ENCODE measurements around the gene EMP3.
A peak's percentile ranks its signal among the peaks of the same experiment; 100 is the strongest.
"Not testable (repeated sequence)": the region's sequence is repeated elsewhere in the genome, so short reads cannot be mapped to it uniquely, and the experiment has no call there.

EMP3 gene

DNA sequence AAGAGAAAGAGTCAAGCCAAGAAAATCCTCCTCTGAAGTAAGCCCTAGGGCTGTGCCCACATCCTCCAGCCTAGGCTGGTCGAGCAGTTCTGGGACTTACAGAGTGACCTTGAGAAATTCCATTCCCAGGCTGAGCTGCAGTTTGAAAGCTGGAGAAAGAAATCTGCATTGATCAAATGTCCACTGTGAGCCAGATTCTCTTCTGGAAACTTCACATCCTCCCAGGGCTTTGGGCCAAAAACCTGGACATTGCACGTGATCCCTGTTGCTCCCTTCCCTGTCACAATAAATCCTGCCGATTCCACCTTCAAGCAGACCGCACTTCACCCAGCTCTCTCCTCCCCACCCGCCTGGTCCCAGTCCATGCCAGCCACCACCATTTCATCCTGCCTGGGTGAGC is 22.7 kb downstream of the EMP3 start:
- DNase-seq, result no peak

DNA sequence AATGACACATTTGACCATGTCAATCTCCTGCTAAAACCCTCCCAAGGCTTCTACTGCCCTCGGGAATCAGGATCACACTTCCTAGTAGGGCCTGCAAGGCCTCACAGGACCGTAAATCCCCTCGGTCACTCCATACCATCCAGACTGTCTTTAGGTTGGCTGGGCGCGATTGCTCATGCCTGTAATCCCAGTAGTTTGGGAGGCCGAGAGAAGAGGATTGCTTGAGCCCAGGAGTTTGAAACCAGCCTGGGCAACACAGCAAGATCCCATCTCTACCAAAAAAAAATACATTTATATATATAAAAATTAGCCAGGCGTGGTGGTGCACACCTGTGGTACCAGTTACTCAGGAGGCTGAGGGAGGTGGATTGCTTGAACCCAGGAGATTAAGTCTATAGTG is 23.4 kb downstream of the EMP3 start:
- DNase-seq, result no peak

DNA sequence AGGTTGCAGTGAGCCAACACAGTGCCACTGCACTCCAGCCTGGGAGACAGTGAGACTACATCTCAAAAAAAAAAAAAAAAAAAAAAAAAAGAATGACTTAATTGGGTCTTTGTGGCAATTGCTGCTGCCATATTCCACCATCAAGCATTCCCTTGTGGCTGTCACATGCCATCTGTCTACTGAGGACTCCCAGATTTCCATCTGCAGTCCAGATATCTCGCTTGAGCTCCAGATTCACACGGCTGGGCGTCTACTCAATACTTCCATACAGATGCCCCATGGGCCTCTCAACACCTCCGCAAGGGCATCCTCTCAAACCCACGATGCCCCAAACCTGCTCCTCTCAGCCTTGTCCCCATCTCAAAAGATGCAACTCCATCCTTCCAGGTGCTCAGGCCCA is 25.5 kb downstream of the EMP3 start:
- no peak for DNase-seq

DNA sequence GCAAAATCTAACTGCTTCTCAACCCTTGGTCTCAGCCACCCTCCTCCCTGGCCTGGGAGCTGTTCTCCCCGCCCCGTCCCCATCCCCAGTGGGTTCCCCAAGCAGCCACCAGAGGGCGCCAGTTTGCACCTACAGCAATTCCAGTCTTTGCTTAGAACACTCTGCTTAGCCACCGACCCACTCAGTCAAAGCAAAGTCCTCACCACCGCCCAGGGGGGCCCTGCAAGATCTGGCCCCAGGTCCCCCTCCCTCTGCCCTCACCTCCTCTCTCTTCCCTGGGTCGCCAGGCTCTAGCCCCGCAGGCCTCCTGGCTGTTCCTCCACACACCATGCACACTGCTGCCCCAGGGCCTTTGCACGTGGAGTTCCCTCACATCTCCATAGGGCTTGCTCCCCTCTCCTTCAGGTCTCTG is 26.0 kb downstream of the EMP3 start:
- DNase-seq, result peak; percentile 57

DNA sequence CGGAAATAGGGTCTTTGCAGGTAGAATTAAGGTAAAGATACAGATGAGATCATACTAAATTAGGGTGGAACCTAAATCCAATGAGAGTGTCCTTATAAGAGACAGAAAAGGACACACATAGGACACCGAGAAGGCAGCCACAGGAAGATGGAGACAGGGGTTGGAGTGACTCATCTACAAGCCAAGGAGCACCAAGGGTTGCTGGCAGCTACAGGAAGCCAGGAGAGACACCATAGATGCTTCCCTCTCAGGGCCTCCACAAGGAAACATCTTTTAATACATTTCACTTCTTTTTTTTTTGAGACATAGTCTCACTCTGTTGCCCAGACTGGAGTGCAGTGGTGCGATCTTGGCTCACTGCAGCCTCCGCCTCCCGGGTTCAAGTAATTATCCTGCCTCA is 28.3 kb downstream of the EMP3 start:
- DNase-seq, result peak; percentile 20

DNA sequence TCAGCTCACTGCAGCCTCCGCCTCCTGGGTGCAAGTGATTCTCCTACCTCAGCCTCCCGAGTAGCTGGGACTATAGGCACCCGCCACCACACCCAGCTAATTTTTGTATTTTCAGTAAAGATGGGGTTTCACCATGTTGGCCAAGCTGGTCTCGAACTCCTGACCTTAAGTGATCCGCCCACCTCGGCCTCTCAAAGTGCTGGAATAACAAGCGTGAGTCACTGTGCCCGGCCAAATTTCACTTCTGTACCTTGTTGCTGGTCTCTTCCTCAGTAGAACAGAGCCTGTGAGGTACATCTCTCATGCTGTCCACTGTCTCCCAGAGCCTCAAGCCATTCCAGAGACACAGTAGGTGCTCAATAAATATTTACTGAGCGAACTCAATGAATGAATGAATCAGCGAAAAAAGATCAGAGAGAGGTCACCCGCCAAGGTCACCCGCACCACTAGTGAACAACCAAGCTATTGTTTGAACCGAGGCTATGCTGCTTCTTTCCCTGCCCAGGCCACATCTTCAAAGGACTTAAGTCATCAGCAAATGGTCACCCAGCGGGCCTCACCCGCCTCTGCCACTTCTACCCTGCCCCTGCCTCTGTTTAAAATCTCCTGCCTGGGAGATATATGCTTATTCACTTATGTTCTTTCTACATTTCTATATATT is 29.1 kb downstream of the EMP3 start:
- DNase-seq, result no peak

DNA sequence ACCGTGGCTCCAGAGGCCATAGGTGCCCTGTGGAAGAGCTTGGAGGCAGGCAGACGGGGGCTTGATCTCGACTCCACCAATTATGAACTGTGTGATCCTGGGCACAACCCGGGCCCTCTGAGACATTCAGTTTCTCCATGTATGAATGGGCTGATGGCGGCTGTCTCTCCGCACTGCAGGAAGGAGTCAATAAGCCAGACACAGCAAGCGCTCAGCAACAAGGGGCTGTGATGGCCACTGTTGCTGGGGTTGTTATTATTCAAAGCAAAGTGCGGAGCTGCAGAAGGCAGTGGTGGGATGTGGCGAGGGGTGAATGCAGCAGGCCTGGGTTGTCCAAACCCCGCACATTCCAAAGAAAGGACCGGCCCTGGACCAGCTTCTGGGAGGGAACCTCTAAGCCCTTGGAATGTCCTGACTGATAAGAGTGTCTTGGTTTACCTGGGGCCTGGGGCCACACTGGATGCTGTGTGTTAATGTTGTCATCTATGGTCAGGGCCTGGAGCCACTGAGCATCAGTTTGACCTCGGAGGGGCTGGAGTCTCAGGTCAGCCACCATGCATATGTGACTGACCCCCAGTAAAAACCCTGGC is 30.1 kb downstream of the EMP3 start:
- no peak for DNase-seq

DNA sequence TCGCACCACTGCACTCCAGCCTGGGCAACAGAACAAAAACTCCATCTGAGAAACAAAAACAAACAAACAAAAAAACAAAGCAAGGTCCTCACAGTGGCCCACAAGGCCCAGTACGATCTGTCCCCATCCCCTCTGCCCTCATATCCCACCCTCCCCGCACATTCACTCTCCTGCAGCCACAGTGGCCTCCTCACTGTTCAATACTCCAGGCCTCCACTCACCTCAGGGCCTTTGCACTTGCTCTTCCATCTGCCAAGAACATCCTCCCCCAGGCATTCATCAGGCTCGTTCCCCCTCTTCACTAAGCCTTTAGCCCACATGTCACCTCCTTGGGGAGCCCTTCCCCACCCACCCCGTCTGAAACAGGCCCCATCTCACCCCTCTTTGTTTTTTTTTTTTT is 33.8 kb downstream of the EMP3 start:
- no peak for DNase-seq

DNA sequence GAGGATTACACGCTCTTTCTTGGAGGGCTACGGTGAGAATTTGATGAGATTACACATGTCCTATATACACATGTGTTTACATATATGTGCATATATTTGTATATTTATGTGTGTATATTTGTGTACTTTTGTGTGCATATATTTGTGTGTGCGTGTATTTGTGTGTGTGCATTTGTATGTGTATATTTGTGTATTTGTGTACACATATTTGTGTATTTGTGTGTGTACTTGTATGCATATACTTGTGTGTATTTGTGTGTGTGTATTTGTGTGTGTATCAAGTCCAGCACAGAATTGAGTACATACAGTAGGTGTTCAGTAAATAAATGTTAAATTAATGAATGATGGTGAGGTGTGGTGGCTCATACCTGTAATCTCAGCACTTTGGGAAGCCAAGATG is 36.6 kb downstream of the EMP3 start:
- no peak for DNase-seq

DNA sequence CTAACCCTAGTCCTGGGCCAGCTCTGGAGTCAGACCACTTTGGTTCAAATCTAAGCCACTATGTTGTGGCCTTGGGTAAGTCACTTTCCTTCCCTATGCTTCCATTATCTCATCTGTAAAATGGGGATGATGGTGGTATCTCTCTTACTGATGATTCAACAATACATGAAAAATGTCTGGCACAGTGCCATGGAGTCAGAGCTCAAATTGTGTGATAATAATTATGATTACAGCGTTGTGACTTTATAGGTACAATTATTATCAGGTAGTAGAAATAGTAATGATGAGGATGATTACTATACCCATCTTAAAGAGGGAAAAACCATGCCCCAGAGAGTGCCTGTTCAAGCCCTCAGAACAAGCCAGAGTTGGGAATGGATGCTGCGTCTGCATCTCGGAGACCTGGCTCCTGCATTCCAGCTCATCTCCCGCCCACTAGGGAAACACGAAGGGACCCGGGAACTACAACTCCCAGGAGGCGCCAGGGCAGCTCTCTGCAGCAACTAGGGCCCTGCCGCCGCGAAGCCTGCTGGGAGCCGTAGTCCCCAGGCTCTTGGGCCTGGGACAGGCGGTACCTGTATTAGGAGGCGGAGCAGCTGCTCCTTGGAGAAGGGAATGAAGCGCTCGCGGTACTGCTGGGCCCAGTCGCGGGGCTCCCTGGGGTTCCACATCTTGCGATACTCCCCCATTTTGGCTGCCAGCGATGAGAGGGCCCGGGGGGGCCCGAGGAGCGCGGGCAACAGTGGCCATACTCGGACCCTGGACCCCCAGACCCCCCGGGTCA is 37.6 kb downstream of the EMP3 start:
- DNase-seq, result peak; percentile 95

DNA sequence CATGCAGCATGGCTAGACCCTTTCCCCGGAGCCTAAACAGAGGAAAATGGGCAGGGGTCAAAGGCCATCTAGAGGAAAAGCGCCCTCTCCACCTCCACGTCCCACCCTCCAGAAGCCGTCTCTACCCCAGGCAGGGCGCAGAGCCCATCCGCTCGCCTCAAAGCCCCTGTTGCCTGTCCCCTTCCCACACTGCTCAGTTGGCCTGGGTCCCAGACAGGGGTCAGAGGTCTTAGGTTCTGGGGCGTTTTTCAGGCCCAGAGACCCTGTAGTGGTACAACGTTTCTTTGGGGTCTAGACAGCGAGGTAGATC is 38.1 kb downstream of the EMP3 start:
- DNase-seq, result no peak

DNA sequence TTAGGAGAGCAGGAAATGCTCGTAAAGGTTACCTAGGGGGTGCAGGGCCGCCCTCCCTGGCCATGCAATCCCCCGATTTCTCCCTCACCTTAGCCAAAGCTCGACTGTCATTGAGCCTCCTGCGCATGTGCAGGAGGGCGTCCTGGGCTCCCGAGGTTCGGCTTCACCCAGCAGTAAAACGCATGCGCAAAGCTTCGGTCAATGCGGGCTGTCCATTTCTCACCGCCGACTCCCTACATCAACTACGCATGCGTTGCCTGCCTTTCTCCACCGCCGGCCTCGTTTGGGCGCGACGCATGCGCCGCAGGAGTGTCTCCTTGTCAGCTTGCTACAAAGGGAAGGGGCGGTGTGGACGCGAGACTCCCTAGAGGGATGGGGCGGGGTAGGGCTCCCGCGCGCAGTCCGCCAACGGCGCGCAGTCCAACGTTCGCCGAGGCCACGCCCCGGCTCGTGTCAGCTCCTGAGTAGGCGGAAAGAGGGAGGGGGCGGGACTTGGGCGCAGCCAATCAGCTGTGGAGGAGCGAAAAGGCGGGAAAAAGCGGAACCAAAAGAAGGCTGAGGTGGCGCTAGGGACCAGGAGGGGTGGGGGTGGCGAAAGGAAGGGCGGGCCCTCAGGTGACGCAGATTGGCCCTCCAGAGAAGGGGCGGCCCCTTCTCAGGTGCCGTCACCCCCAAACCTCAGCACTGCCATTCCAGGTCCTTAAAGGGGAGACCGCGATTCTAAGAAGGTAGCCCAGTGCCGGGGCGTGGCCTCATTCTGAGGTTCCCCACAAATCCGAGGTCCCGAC is 38.7 kb downstream of the EMP3 start, which contains the start of the genes SYNGR4 and TMEM143:
Gene SYNGR4, plus strand, starts transcription at position 558 of the 788 bp plus-strand sequence. CDS start 1,476 bp downstream, outside the sequence.
Gene TMEM143, minus strand, starts transcription at position 131 of the 788 bp plus-strand sequence. Its CDS starts 20 bp downstream, at position 111.
- DNase-seq, result peak; percentile 100

DNA sequence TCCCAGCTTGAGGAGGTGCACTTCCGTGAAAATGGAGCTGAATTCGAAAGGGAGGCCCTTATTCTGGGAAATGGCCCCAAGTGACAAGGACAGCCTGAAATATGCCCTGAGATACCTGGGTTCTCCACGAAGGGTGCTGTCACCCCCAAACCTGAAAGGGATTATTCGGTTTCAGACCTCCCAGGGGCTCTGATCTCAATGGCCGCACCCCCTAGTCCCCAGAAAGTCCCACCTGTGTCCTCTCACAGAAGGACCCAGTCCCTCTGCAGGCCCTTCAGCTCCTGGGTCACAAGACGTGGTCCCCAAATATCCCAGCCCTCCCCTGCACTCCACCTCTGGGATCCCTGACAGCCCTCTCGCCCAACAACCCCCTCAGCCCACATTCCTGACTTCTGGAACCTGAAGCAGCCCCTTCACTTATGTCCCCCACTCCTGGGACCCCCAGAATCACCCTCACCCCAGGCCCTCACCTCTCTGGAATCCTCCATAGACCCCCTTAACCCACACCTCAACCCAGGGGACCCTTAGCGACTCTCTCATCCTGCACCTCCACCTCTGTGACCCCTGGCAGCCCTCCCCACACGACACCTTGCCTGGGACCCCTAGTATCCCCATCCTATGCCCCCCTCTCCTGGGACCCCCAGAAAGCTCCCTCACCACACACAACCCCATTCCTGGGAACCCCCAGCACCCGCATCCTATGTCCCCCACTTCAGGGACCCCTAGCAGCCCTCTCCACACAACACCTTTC is 39.4 kb downstream of the EMP3 start:
- no peak for DNase-seq

DNA sequence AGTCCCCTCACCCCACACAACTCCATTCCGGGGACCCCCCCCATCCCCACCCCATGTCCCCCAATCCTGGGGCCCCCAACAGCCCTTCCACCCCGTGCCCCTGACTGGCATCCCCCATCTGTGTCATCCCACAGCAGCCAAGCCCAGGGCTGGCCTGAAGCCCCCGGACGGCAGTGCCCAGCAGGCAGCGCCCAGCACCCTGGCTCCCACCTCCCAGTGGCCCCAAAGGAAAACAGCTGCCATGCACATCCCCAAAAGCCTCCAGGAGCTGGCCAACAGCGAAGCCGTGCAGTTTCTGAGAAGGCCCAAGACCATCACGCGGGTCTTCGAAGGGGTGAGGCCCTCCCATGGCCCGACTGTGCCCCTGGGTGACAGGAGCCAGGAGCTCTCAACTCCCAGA is 40.2 kb downstream of the EMP3 start:
- DNase-seq, result no peak

DNA sequence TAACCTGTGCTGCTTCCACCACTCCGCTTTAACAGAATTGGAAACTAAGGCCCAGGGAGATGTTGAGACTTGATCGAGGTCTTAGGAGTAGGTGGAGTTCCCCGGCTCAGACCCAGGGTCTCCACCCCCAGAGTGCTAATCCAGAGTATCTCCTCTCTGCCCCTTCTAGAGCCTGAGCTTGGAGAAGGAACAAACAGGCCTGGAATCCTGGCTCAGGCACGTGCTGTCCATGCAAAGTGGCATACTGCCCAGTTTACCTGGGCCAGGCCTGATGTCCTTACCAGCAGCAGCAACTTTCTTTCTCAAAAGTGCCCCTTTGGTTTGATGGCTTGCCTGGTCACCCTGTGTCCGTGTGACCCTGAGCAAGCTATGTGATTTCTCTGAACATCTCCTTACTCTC is 42.5 kb downstream of the EMP3 start:
- no peak for DNase-seq

DNA sequence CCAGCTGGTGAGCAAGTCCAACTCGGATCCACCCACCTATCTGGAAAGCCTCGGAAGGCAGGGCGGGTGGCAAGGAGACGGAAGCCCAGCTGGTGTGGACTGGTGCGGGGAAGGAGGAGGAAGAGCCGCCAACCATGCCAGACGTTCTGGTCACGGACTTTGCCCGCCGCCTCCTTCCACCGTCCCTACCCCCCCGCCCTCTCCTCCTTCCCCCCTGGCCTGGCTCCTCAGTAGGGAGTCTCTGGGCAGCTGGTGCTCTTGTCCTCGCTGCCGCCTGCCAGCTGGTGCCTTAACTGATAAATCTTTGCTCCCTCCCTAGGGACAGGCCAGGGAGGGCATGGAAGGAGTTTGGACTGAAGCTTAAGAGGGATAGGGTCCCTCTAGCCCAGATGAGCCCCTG is 43.6 kb downstream of the EMP3 start:
- DNase-seq, result no peak

DNA sequence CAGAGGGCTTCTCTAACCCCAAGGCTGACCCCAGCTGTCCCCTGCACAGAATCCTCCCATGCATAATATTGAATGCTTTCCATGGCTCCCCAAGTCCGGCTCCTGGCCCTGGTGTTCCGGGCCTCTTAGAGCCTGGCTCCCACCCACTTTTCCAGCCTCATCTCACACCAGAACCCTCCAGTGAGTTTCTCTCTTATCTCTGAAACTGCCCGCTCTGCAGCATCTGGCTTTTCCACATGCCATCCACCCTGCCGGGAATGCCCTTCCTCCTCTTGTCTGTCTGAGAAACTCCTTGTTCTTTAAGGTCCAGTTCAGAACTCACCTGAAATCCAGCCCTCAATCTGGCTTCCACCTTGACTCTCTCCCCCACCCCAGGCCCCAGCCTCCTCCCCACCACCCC is 45.6 kb downstream of the EMP3 start:
- no peak for DNase-seq

DNA sequence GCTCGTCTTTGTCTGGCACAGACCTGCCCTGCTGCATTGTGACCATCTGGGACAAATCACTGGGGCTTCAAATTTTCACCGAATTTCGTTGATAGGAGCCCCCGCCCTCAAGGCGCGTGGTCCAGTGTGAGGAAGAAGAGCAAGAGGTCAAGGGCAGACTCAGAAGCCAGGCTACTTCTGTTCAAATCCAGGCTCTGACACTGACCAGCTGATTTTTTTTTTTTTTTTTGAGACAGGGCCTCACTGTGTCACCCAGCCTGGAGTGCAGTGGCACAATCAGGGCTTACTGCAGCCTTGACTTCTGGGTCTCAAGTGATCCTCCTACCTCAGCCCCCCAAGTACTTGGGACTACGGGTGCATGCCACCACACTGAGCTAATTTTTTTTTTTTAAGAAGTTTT is 46.0 kb downstream of the EMP3 start:
- no peak for DNase-seq

DNA sequence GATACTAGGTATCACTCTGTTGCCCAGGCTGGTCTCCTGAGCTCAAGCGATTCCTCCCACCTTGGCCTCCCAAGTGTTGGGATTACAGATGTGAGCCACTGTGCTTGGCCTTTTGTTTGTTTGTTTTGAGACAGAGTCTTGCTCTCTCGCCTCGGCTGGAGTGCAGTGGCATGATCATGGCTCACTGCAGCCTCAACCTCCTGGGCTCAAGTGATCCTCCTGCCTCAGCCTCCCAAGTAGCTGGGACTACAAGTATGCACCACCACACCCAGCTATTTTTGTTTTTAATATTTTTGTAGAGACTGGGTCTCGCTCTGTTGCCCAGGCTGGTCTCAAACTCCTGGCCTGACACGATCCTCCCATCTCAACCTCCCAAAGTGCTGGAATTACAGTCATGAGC is 46.4 kb downstream of the EMP3 start:
- DNase-seq, result not testable (repeated sequence)

DNA sequence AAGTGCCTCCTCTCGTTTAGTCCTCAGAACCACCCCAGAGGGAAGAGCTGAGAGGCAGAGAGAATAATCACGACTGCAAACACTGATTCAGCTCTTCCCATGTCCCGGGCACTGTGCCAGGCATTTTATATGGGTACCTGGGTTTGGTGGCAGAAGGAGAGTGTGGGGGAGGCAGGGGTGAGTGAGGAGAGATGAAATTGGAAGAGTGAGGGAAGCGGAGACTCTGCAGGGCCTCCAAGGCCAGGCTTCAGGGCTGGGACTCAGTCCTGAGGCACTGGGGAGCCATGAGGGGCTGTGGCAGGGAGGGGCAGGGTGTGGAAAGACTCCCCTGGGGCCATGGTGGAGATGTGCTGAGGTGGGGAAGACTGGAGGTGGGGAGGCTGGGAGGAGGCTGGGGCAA is 47.6 kb downstream of the EMP3 start:
- DNase-seq, result no peak

DNA sequence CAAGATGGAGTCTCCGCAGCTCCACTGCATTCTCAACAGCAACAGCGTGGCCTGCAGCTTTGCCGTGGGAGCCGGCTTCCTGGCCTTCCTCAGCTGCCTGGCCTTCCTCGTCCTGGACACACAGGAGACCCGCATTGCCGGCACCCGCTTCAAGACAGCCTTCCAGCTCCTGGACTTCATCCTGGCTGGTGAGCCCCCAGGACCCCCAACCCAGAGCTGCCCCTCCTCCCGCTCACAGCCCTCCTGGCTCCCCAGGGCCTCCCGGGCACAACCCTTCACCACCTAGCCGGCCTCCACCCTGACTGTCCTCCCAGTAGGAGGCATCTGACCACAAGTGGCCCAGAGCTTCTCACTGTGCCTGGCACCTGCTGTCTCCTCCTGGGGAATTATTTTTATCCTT is 48.2 kb downstream of the EMP3 start:
- no peak for DNase-seq

DNA sequence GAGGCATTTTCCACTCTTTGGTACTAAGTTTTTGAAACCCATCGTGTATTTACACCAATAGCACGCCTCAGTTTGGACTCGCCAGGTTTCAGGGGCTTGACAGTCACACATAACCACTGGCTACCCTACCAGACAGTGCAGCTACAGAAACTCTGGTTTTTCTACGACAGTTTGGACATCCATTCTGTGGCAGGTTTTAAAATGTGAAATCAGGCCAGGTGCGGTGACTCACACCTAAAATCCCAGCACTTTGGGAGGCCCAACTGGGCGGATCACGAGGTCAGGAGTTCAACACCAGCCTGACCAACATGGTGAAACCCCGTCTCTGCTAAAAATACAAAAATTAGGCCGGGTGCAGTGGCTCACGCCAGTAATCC is 52.8 kb downstream of the EMP3 start:
- no peak for DNase-seq

DNA sequence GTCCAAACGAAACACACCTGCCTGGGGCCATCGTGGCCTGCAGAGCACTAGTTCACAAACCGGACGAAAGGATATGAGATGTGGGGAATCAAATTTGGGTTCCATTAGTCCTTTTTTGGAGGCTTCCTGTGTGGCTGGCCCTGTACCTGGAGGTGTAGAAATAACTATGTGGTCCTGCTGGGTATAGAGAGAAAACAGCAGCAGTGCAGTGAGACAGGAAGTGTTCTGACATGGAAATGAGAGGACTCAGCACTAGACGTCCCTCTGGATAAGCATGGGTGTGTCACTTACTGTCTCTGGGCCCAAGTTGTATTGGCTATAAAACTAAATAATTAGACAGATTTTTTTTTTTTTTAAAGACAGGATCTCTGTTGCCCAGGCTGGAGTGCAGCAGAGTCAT is 53.7 kb downstream of the EMP3 start:
- no peak for DNase-seq
